Parathyroid adenoma (tissue), 2 donors: ENCODE results near the gene ST7L.

Experiments
- H2AFZ ChIP-seq: fragments of 300-600 bp; sonication (generic); one replicate; pipeline ENCODE4 v1.7.0; 2017; ENCODE audit warnings: antibody characterized with exemption, mild to moderate bottlenecking
- H3K27ac ChIP-seq: fragments of 300-600 bp; sonication (generic); one replicate; pipeline ENCODE4 v1.7.0; 2017
- H3K27me3 ChIP-seq: fragments of 300-600 bp; sonication (generic); one replicate; pipeline ENCODE4 v1.7.0; 2017; ENCODE audit warnings: low read length; ENCODE audit not compliant: control insufficient read depth, insufficient read depth
- H3K36me3 ChIP-seq: fragments of 300-600 bp; sonication (generic); one replicate; pipeline ENCODE4 v1.7.0; 2017; ENCODE audit warnings: low read length; ENCODE audit not compliant: control insufficient read depth, insufficient read depth
- H3K4me1 ChIP-seq: fragments of 300-600 bp; sonication (generic); one replicate; pipeline ENCODE4 v1.7.0; 2017; ENCODE audit warnings: control low read depth
- H3K4me2 ChIP-seq: fragments of 300-600 bp; sonication (generic); one replicate; pipeline ENCODE4 v1.7.0; 2017; ENCODE audit warnings: low read length
- H3K4me3 ChIP-seq: fragments of 300-600 bp; sonication (generic); one replicate; pipeline ENCODE4 v1.7.0; 2017; ENCODE audit warnings: low read depth, low read length
- H3K79me2 ChIP-seq: fragments of 300-600 bp; sonication (generic); one replicate; pipeline ENCODE4 v1.7.0; 2017; ENCODE audit warnings: control low read depth
- H3K9ac ChIP-seq: fragments of 300-600 bp; sonication (generic); one replicate; pipeline ENCODE4 v1.7.0; 2017; ENCODE audit warnings: mild to moderate bottlenecking
- H3K9me3 ChIP-seq: fragments of 300-600 bp; sonication (generic); one replicate; pipeline ENCODE4 v1.7.0; 2017; ENCODE audit warnings: low read length; ENCODE audit not compliant: control insufficient read depth
- TF ChIP-seq, protein P1 (sequence below): fragments of 300-600 bp; sonication (generic); IDR thresholded peaks from one replicate; pipeline ENCODE4 v1.7.0; 2017; ENCODE audit warnings: antibody characterized with exemption, mild to moderate bottlenecking
- donor health status: primary hyperparathyroidism.

ST7L gene

GRCh38 chr1:112605633-112606327, 13.2 kb downstream of the ST7L start:
- H3K4me2 ChIP-seq, result no peak overlapping the region
- TF ChIP-seq, protein P1, sequence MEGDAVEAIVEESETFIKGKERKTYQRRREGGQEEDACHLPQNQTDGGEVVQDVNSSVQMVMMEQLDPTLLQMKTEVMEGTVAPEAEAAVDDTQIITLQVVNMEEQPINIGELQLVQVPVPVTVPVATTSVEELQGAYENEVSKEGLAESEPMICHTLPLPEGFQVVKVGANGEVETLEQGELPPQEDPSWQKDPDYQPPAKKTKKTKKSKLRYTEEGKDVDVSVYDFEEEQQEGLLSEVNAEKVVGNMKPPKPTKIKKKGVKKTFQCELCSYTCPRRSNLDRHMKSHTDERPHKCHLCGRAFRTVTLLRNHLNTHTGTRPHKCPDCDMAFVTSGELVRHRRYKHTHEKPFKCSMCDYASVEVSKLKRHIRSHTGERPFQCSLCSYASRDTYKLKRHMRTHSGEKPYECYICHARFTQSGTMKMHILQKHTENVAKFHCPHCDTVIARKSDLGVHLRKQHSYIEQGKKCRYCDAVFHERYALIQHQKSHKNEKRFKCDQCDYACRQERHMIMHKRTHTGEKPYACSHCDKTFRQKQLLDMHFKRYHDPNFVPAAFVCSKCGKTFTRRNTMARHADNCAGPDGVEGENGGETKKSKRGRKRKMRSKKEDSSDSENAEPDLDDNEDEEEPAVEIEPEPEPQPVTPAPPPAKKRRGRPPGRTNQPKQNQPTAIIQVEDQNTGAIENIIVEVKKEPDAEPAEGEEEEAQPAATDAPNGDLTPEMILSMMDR, result no peak
- H3K27ac ChIP-seq, result no peak overlapping the region
- H3K4me3 ChIP-seq, result no peak overlapping the region
- H3K4me1 ChIP-seq, result no peaks in the 10 kb centered on the region
- H3K9me3 ChIP-seq, result no peaks in the 10 kb centered on the region
- no peak overlapping the region for H2AFZ ChIP-seq
- H3K36me3 ChIP-seq, result no peaks in the 10 kb centered on the region
- no peak overlapping the region for H3K9ac ChIP-seq
- no peaks in the 10 kb centered on the region for H3K79me2 ChIP-seq
- no peaks in the 10 kb centered on the region for H3K27me3 ChIP-seq

DNA sequence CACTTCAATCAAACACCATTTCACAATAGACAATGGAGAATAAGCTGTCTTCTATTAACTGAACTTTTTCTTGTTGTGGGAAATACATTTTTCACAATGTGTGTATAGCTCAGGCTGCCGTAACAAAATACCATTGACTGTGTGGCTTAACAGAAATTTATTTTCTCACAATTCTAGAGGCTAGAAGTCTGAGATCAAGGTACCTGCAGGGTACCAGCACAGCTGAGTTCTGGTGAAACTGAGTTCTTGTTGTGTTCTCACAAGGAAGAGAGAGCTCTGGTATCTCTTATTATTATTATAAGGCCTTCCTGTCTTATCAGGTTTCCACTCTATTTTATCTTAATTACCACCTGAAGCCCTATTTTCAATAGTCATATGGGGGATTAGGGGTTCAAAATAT, 15.4 kb downstream of the ST7L start:
- Histone ChIP-seq H3K9me3 (no peaks in the 10 kb centered on the region), H3K4me1 (no peaks in the 10 kb centered on the region), H3K79me2 (no peaks in the 10 kb centered on the region), H3K36me3 (no peaks in the 10 kb centered on the region), H3K27me3 (no peaks in the 10 kb centered on the region), H3K27ac (no peak overlapping the region), H3K4me2 (no peak overlapping the region), H2AFZ (no peak overlapping the region), H3K4me3 (no peak overlapping the region), H3K9ac (no peak overlapping the region)
- TF ChIP-seq, protein P1, result no peak

- TF ChIP-seq, protein P1, result no peak
- H3K27me3 ChIP-seq, result no peaks in the 10 kb centered on the region
- H3K27ac ChIP-seq, result no peak overlapping the region
- no peak overlapping the region for H3K4me3 ChIP-seq
- no peaks in the 10 kb centered on the region for H3K79me2 ChIP-seq
- no peaks in the 10 kb centered on the region for H3K4me1 ChIP-seq
- no peak overlapping the region for H2AFZ ChIP-seq
- H3K9ac ChIP-seq, result no peak overlapping the region
- no peaks in the 10 kb centered on the region for H3K36me3 ChIP-seq
- H3K9me3 ChIP-seq, result no peaks in the 10 kb centered on the region
- no peak overlapping the region for H3K4me2 ChIP-seq
Observed at GRCh38 chr1:112603012-112603411, 15.9 kb downstream of the ST7L start.

GRCh38 chr1:112599477-112599876, 19.5 kb downstream of the ST7L start:
- H3K9ac ChIP-seq, result no peak overlapping the region
- H3K79me2 ChIP-seq, result no peaks in the 10 kb centered on the region
- H3K36me3 ChIP-seq, result no peaks in the 10 kb centered on the region
- TF ChIP-seq, protein P1, result no peak
- no peaks in the 10 kb centered on the region for H3K4me1 ChIP-seq
- no peak overlapping the region for H3K27ac ChIP-seq
- no peaks in the 10 kb centered on the region for H3K9me3 ChIP-seq
- H2AFZ ChIP-seq, result no peak overlapping the region
- no peak overlapping the region for H3K4me3 ChIP-seq
- H3K27me3 ChIP-seq, result no peaks in the 10 kb centered on the region
- H3K4me2 ChIP-seq, result no peak overlapping the region

DNA sequence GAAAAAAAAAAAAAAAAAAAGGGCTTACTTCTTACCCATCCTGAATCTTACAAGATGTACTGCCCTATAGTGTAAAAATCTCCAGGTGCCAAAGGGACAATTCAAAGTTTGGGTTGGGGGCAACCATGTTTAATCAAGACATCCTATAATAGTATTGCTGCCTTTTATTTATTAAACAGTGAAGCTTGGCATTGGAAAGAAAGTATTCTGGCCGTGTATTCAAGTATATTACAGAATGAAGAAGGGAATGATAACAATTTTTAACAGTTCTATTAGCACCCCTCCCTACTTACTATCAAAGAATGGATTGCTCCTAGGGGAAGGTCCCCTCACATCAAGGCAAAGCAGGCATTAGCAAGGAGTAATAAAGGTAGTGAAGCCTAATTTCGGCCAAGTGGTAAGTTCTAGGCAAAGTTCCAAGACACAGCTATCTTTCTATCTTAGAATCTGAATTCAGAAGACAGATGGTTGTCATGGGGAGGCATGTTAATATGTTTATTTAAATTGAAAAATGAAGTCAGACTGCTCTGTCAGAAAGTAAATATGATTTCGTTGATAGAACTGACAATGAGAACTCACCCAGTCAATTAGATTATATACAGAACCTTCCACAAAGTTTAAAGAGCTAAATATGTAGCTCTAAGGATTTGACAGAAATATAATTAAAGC, 24.6 kb downstream of the ST7L start:
- TF ChIP-seq, protein P1, result no peak
- H3K36me3 ChIP-seq, result no peaks in the 10 kb centered on the region

More for the DNA sequence above, 24.6 kb downstream of the ST7L start:
- Histone ChIP-seq H3K27ac (no peak overlapping the region), H3K9me3 (no peaks in the 10 kb centered on the region), H2AFZ (no peak overlapping the region), H3K79me2 (no peaks in the 10 kb centered on the region), H3K4me3 (no peak overlapping the region), H3K9ac (no peak overlapping the region), H3K4me2 (no peak overlapping the region), H3K27me3 (no peaks in the 10 kb centered on the region), H3K4me1 (no peaks in the 10 kb centered on the region)
